K562 (cell line): ENCODE data around the gene RBPJ. TPM values are rescaled to one million over a fixed set of nuclear protein-coding genes. Genes with fewer than 3 reads are reported as not detected.

Source experiments
- ATAC-seq: fragments of 200-7000 bp; cut with Tn5 transposase; 3 replicates; pipeline ENCODE4 v1.9.1; 2020; ENCODE audit warnings: moderate library complexity
- BruUV-seq: library from RNA; stranded (reverse); fragments of 400-500 nt; replicated peaks from 2 replicates; lab custom pipeline; 2021; lab: Mats Ljungman, UMichigan
- CTCF ChIA-PET: fragments of 300-600 bp; formaldehyde crosslinking; extraction: SDS; loops from one replicate; lab custom pipeline; 2021; ENCODE audit warnings: low intra/inter-chr PET ratio; lab: Yijun Ruan, JAX
- POLR2A ChIA-PET: fragments of 300-600, 350-650 bp; sonication (Branson Sonifier 250); formaldehyde crosslinking; extraction: SDS; loops from one replicate; lab custom pipeline; 2021; ENCODE audit warnings: antibody characterized with exemption, inconsistent platforms; lab: Yijun Ruan, JAX
- DNase-seq, 4 experiments: peaks; one replicate each; pipeline versions ENCODE4 v3.0.0 to v3.0.0-alpha.2; 2011 to 2018; ENCODE audit warnings: low spot score in 3 of 4, mixed read lengths in 3 of 4; ENCODE audit errors: extremely low read depth in 1 of 4
- FAIRE-seq: peaks from 2 replicates; lab custom pipeline; 2011; peaks lifted over from hg19 to GRCh38; lab: Jason Lieb, UNC
- H2AFZ ChIP-seq: 2 replicates; pipeline ENCODE4 v1.6.0; 2011; ENCODE audit warnings: low read depth, low read length, control low read depth, inconsistent platforms
- H3K27ac ChIP-seq: fragments of 200-600 bp; 3 replicates; pipeline ENCODE4 v1.8.0; 2011; ENCODE audit warnings: low read depth, mild to moderate bottlenecking, control low read depth, inconsistent platforms, low read length, moderate library complexity, mixed read lengths; ENCODE audit errors: extremely low read depth
- H3K27me3 ChIP-seq, 2 experiments: fragments of 300-600 bp in 1 of 2; 2 replicates in 1 of 2; 3 replicates in 1 of 2; pipeline versions ENCODE4 v1.6.0 to v1.8.0; 2011; ENCODE audit warnings: inconsistent platforms in 2 of 2, low read length in 2 of 2, mild to moderate bottlenecking in 1 of 2, mixed read lengths in 1 of 2, moderate library complexity in 1 of 2; ENCODE audit not compliant: control insufficient read depth in 2 of 2, insufficient read depth in 2 of 2
- H3K36me3 ChIP-seq: fragments of 300-600 bp; 3 replicates; pipeline ENCODE4 v1.8.0; 2011; ENCODE audit warnings: mild to moderate bottlenecking, low read length, inconsistent platforms; ENCODE audit not compliant: control insufficient read depth, insufficient read depth
- H3K4me1 ChIP-seq, 2 experiments: fragments of 200-600 bp in 1 of 2; replicated peaks in 1 of 2; 2 replicates in 1 of 2; 3 replicates in 1 of 2; pipeline versions ENCODE4 v1.5.1 to v1.8.0; 2011; ENCODE audit warnings: inconsistent platforms in 2 of 2, low read length in 2 of 2, mild to moderate bottlenecking in 1 of 2, mixed read lengths in 1 of 2, moderate library complexity in 1 of 2; ENCODE audit not compliant: control insufficient read depth in 2 of 2, insufficient read depth in 2 of 2
- H3K4me2 ChIP-seq: 2 replicates; pipeline ENCODE4 v1.6.1; 2011; ENCODE audit warnings: low read length, control low read depth, inconsistent platforms, mixed read lengths; ENCODE audit not compliant: insufficient read depth
- H3K4me3 ChIP-seq: fragments of 200-600 bp; sonication (generic), shearing (Covaris generic); 2 replicates; pipeline ENCODE4 v1.5.1; 2016; ENCODE audit warnings: control low read depth, inconsistent platforms
- H3K79me2 ChIP-seq: fragments of 200-600 bp; 3 replicates; pipeline ENCODE4 v1.8.0; 2011; ENCODE audit warnings: low read length, inconsistent platforms; ENCODE audit not compliant: control insufficient read depth, insufficient read depth
- H3K9ac ChIP-seq, 2 experiments: 2 replicates each; pipeline versions ENCODE4 v1.6.0 to v1.6.1; 2011; ENCODE audit warnings: low read depth in 2 of 2, low read length in 2 of 2, control low read depth in 1 of 2, inconsistent platforms in 1 of 2, mild to moderate bottlenecking in 1 of 2, mixed read lengths in 1 of 2; ENCODE audit not compliant: insufficient read depth in 1 of 2
- H3K9me1 ChIP-seq: one replicate; pipeline ENCODE4 v1.6.0; 2011; ENCODE audit warnings: inconsistent platforms, mild to moderate bottlenecking, low read length, moderate library complexity; ENCODE audit not compliant: control insufficient read depth, insufficient read depth
- H3K9me3 ChIP-seq: replicated peaks from 2 replicates; pipeline ENCODE4 v1.5.1; 2011; ENCODE audit warnings: low read depth, low read length, inconsistent platforms; ENCODE audit not compliant: control insufficient read depth, insufficient read depth
- H4K20me1 ChIP-seq: replicated peaks from 2 replicates; pipeline ENCODE4 v1.6.1; 2011; ENCODE audit warnings: low read length, inconsistent platforms, mixed read lengths; ENCODE audit not compliant: control insufficient read depth, insufficient read depth
- ARNT ChIP-seq, 2 experiments: fragments of 450-650 bp; IDR thresholded peaks; 2 replicates each; pipeline ENCODE4 v1.6.1; 2016; ENCODE audit warnings: mild to moderate bottlenecking in 1 of 2
- BMI1 ChIP-seq: fragments of 150-350 bp; IDR thresholded peaks from 2 replicates; pipeline ENCODE4 v1.6.1; 2014; ENCODE audit warnings: low read length
- CGGBP1 ChIP-seq: fragments of 250-450 bp; sonication (Bioruptor Pico); IDR thresholded peaks from 2 replicates; pipeline ENCODE4 v1.9.0; 2021; ENCODE audit warnings: mild to moderate bottlenecking
- DACH1 ChIP-seq: fragments of 450-650 bp; IDR thresholded peaks from 2 replicates; pipeline ENCODE4 v1.6.1; 2018; ENCODE audit not compliant: partially characterized antibody
- KAT2B ChIP-seq: IDR thresholded peaks from one replicate; pipeline ENCODE4 v1.6.1; 2012; ENCODE audit warnings: low read depth, mild to moderate bottlenecking, control low read depth, inconsistent platforms, low read length, moderate library complexity
- NELFE ChIP-seq: IDR thresholded peaks from 2 replicates; pipeline ENCODE4 v1.6.1; 2011; ENCODE audit warnings: mild to moderate bottlenecking; ENCODE audit not compliant: insufficient read depth, insufficient read length
- RBM25 ChIP-seq: fragments of 200-400 bp; formaldehyde crosslinking; IDR thresholded peaks from 2 replicates; pipeline ENCODE4 v1.6.1; 2018; ENCODE audit warnings: low read length, low read depth, moderate library complexity; ENCODE audit not compliant: severe bottlenecking
- SP1 ChIP-seq: sonication (generic); formaldehyde crosslinking; IDR thresholded peaks from 2 replicates; pipeline ENCODE4 v1.8.1; 2022; ENCODE audit warnings: mild to moderate bottlenecking, missing genetic modification reagents
- ZNF197 ChIP-seq: fragments of 200-800 bp; sonication (Bioruptor generic); IDR thresholded peaks from 2 replicates; pipeline ENCODE4 v1.6.1; 2016; ENCODE audit warnings: low read depth, missing genetic modification characterization, missing compliant biosample characterization
- ZNF41 ChIP-seq: fragments of 250-450 bp; sonication (Bioruptor Pico); conservative IDR thresholded peaks from 2 replicates; pipeline ENCODE4 v1.4.0; 2020; ENCODE audit warnings: mild to moderate bottlenecking
- ZNF511 ChIP-seq: sonication (generic); formaldehyde crosslinking; IDR thresholded peaks from 2 replicates; pipeline ENCODE4 v1.8.0; 2022; ENCODE audit warnings: mild to moderate bottlenecking, missing genetic modification reagents
- ZNF655 ChIP-seq: fragments of 250-450 bp; sonication (Bioruptor Pico); IDR thresholded peaks from 2 replicates; pipeline ENCODE4 v1.5.0; 2021
- WGBS: fragments of 100-300 bp; shearing (Covaris generic); methylation state at CpG from one replicate; pipeline ENCODE4 v1.1.6; 2016; ENCODE audit warnings: low coverage, mixed read lengths; ENCODE audit not compliant: insufficient coverage; ENCODE audit errors: missing lambda C conversion rate; 5-methylcytosine and 5-hydroxymethylcytosine counted together
- in situ Hi-C: fragments of 300-500 bp; cut with MboI; formaldehyde crosslinking; loops from 4 replicates; pipeline ENCODE4 v1.15.0; 2018; ENCODE audit warnings: inconsistent platforms, mixed read lengths
- intact Hi-C: fragments of 100-400 bp; cut with micrococcal nuclease; formaldehyde crosslinking; loops from 2 replicates; pipeline ENCODE4 v1.14.2; 2022
- polyA plus RNA-seq, 8 experiments: library from polyadenylated mRNA; depleted of rRNA in 4 of 8; stranded (reverse) in 5 of 8; unstranded in 3 of 8; fragments of >200 nt; fragmentation: Nextera tagmentation in 2 of 8; fragmentation: Illumina TruSeq in 1 of 8; extraction: Ambion mirVana in 2 of 8; extraction: Trizol in 1 of 8; gene quantifications; 2 replicates each; pipeline versions ENCODE4 v1.2.1 to v1.2.3, GENCODE V29; 2011 to 2014; ENCODE audit warnings: inconsistent platforms in 1 of 8, missing spikeins in 1 of 8
- total RNA-seq, 7 experiments: library from RNA; depleted of rRNA in 6 of 7; stranded (reverse); fragments of >200 nt in 6 of 7; fragmentation: Illumina TruSeq in 2 of 7; extraction: Trizol in 2 of 7; gene quantifications; 2 replicates each; pipeline versions ENCODE4 v1.2.1 to v1.2.3, GENCODE V29; 2011 to 2021; ENCODE audit warnings: low replicate concordance in 1 of 7
- TF ChIP-seq, protein P1 (sequence below): IDR thresholded peaks from 2 replicates; pipeline ENCODE4 v1.6.1; 2014; ENCODE audit warnings: antibody characterized with exemption

Gene RBPJ
- total and polyA plus RNA-seq, 9 of the 15 experiments (the other 6 are each of a cell fraction or from before 2014, with no cell fraction given), result 17.2 to 49.4 (median 33.8) TPM

- Histone ChIP-seq H3K27ac (no peak overlapping the region), H3K4me2 (no peak overlapping the region), H3K4me3 (no peak overlapping the region), H3K4me1 (no peaks in the 10 kb centered on the region), H3K79me2 (no peaks in the 10 kb centered on the region), H3K27me3 (peaks cover 2 to 13% of the 10 kb centered on the region in 2 experiments; a peak in 3 of 5 replicates), H4K20me1 (no peaks in the 10 kb centered on the region), H3K9ac (no peak overlapping the region), H2AFZ (no peak overlapping the region), H3K9me3 (no peaks in the 10 kb centered on the region), H3K36me3 (no peaks in the 10 kb centered on the region), H3K9me1 (no peaks in the 10 kb centered on the region)
- ChIA-PET POLR2A (interaction anchor here (1.1 kb wide), 1 partner anchor 25 kb away, joined by 3 read pairs; no protein-coding TSS in a partner anchor), CTCF (no interaction called here)
- in situ Hi-C loops, result no loop called here
- intact Hi-C loops, result loop anchor here (1.0 kb wide), 1 partner anchor 9 kb away; no protein-coding TSS in a partner anchor
- ATAC-seq (no peak), FAIRE-seq (no peak), DNase-seq (no peak)
- no CpG with 5 or more reads among the region's 1 CpG for WGBS
- TF ChIP-seq KAT2B (no peak), ZNF41 (CRISPR knock-in tag) (no peak)
- no TSS peak for BruUV-seq
Measured at GRCh38 chr4:26287756-26288155, 33.1 kb upstream of the RBPJ start.

GRCh38 chr4:26288355-26288909 is 32.4 kb upstream of the RBPJ start:
- no peaks in the 10 kb centered on the region for H3K9me1 ChIP-seq
- no TSS peak for BruUV-seq
- H2AFZ ChIP-seq, result no peak overlapping the region
- no peak overlapping the region for H3K4me3 ChIP-seq
- H4K20me1 ChIP-seq, result no peaks in the 10 kb centered on the region
- H3K27me3 ChIP-seq, result peaks cover 2 to 13% of the 10 kb centered on the region in 2 experiments; a peak in 3 of 5 replicates
- H3K79me2 ChIP-seq, result no peaks in the 10 kb centered on the region
- ChIA-PET CTCF (no interaction called here), POLR2A (interaction anchor here (1.1 kb wide), 1 partner anchor 26 kb away, joined by 3 read pairs; no protein-coding TSS in a partner anchor)
- H3K4me1 ChIP-seq, result no peaks in the 10 kb centered on the region
- no peaks in the 10 kb centered on the region for H3K9me3 ChIP-seq
- in situ Hi-C loops (no loop called here), intact Hi-C loops (loop anchor here (1.0 kb wide), 1 partner anchor 8 kb away; no protein-coding TSS in a partner anchor)
- FAIRE-seq (no peak), DNase-seq (no peak), ATAC-seq (no peak)
- no peak overlapping the region for H3K9ac ChIP-seq
- H3K27ac ChIP-seq, result no peak overlapping the region
- 1% methylated on average over 4 of the region's 4 CpGs for WGBS
- H3K4me2 ChIP-seq, result no peak overlapping the region
- H3K36me3 ChIP-seq, result no peaks in the 10 kb centered on the region
- TF ChIP-seq ARNT (IDR thresholded peaks at IDR 0.05) (no peak), ZNF511 (no peak), ZNF655 (no peak), ZNF197 (CRISPR knock-in tag) (no peak), RBM25 (no peak), CGGBP1 (no peak), DACH1 (no peak), NELFE (no peak), BMI1 (no peak), SP1 (CRISPR knock-in tag) (no peak)
- TF ChIP-seq, protein P1, sequence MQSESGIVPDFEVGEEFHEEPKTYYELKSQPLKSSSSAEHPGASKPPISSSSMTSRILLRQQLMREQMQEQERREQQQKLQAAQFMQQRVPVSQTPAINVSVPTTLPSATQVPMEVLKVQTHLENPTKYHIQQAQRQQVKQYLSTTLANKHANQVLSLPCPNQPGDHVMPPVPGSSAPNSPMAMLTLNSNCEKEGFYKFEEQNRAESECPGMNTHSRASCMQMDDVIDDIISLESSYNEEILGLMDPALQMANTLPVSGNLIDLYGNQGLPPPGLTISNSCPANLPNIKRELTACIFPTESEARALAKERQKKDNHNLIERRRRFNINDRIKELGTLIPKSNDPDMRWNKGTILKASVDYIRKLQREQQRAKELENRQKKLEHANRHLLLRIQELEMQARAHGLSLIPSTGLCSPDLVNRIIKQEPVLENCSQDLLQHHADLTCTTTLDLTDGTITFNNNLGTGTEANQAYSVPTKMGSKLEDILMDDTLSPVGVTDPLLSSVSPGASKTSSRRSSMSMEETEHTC, result no peak
